Keratinocyte (primary cell): ENCODE measurements around the gene DRGX.

ENCODE experiments used
- EZH2 ChIP-seq: IDR thresholded peaks from one replicate; pipeline ENCODE4 v1.6.1; 2012; ENCODE audit warnings: inconsistent platforms, mild to moderate bottlenecking, low read length, moderate library complexity
- TF ChIP-seq, protein P1 (sequence below), 3 experiments: IDR thresholded peaks in 1 of 3; conservative IDR thresholded peaks in 1 of 3; optimal IDR thresholded peaks in 1 of 3; 2 replicates in 2 of 3; 3 replicates in 1 of 3; pipeline versions ENCODE3 to v1.5.1; 2011; ENCODE audit warnings: low read length in 3 of 3, mild to moderate bottlenecking in 3 of 3, moderate library complexity in 2 of 3, control low read depth in 1 of 3, inconsistent platforms in 1 of 3; ENCODE audit not compliant: insufficient read depth in 2 of 3; ENCODE audit errors: extremely low read depth in 1 of 3

- TF ChIP-seq, protein P1, sequence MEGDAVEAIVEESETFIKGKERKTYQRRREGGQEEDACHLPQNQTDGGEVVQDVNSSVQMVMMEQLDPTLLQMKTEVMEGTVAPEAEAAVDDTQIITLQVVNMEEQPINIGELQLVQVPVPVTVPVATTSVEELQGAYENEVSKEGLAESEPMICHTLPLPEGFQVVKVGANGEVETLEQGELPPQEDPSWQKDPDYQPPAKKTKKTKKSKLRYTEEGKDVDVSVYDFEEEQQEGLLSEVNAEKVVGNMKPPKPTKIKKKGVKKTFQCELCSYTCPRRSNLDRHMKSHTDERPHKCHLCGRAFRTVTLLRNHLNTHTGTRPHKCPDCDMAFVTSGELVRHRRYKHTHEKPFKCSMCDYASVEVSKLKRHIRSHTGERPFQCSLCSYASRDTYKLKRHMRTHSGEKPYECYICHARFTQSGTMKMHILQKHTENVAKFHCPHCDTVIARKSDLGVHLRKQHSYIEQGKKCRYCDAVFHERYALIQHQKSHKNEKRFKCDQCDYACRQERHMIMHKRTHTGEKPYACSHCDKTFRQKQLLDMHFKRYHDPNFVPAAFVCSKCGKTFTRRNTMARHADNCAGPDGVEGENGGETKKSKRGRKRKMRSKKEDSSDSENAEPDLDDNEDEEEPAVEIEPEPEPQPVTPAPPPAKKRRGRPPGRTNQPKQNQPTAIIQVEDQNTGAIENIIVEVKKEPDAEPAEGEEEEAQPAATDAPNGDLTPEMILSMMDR (optimal IDR thresholded peaks at IDR 0.05 in 1 of 3, IDR thresholded peaks at IDR 0.05 in 1 of 3, conservative IDR thresholded peaks at IDR 0.05 in 1 of 3; ENCODE audit: extremely low read depth in 1 of 3, insufficient read depth in 2 of 3, low read length in 3 of 3) = no peak
- no peak for TF ChIP-seq EZH2
Measured at GRCh38 chr10:49377256-49377655, 18.6 kb downstream of the DRGX start.
